Choroid plexus epithelial cell (primary cell): ENCODE measurements around the gene CD8B2.
"Not testable (repeated sequence)": the region's sequence is repeated elsewhere in the genome, so short reads cannot be mapped to it uniquely, and the experiment has no call there.

Source experiments
- DNase-seq: peaks from one replicate; pipeline ENCODE4 v3.0.0-alpha.2; 2010; ENCODE audit warnings: low read depth
- H3K4me3 ChIP-seq: 2 replicates; pipeline ENCODE4 v1.5.1; 2011; ENCODE audit warnings: low read depth, mild to moderate bottlenecking, control low read depth, low read length, moderate library complexity
- TF ChIP-seq, protein P1 (sequence below): conservative IDR thresholded peaks from 2 replicates; pipeline ENCODE4 v1.5.1; 2011; ENCODE audit warnings: low read depth, mild to moderate bottlenecking, control low read depth, inconsistent platforms, low read length, moderate library complexity

CD8B2 gene

GRCh38 chr2:106486551-106487385 lies at the start of gene CD8B2:
CD8B2 (plus strand) TSS chr2:106487364; CDS start chr2:106487427, 63 bp downstream.
- not testable (repeated sequence) for H3K4me3 ChIP-seq, DNase-seq

DNA sequence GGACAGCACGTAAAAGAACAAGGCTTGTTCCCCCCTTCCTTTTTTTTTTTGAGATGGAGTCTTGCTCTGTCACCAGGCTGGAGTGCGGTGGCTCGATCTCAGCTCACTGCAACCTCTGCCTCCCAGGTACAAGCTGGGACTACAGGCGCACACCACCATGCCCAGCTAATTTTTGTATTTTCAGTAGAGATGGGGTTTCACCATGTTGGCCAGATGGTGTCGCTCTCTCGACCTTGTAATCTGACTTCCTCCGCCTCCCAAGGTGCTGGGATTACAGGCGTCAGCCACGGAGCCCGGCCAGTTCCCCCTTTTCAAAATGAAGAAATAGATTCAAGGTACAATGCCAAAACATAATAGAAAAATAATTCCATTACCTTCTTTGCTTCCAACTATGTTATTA lies 25.3 kb upstream of the CD8B2 start:
- TF ChIP-seq, protein P1, sequence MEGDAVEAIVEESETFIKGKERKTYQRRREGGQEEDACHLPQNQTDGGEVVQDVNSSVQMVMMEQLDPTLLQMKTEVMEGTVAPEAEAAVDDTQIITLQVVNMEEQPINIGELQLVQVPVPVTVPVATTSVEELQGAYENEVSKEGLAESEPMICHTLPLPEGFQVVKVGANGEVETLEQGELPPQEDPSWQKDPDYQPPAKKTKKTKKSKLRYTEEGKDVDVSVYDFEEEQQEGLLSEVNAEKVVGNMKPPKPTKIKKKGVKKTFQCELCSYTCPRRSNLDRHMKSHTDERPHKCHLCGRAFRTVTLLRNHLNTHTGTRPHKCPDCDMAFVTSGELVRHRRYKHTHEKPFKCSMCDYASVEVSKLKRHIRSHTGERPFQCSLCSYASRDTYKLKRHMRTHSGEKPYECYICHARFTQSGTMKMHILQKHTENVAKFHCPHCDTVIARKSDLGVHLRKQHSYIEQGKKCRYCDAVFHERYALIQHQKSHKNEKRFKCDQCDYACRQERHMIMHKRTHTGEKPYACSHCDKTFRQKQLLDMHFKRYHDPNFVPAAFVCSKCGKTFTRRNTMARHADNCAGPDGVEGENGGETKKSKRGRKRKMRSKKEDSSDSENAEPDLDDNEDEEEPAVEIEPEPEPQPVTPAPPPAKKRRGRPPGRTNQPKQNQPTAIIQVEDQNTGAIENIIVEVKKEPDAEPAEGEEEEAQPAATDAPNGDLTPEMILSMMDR = peak; percentile 18
- peak; percentile 1 for DNase-seq
- not testable (repeated sequence) for H3K4me3 ChIP-seq

DNA sequence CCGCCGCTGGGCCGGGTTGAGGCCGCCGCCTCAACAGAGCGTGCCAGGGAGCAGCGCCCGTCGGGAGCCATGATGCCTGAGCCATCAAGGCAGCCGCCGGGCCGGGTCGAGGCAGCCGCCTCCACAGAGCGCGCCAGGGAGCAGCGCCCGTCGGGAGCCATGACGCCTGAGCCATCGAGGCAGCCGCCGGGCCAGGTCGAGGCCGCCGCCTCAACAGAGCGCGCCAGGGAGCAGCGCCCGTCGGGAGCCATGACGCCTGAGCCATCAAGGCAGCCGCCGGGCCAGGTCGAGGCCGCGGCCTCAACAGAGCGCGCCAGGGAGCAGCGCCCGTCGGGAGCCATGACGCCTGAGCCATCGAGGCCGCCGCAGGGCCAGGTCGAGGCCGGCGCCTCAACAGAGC lies 19.6 kb upstream of the CD8B2 start:
- H3K4me3 ChIP-seq, DNase-seq: not testable (repeated sequence)

GRCh38 chr2:106468107-106468506 lies 19.1 kb upstream of the CD8B2 start, which contains the start of gene RGPD3:
RGPD3 (minus strand) TSS chr2:106468413; CDS start chr2:106468288, 125 bp downstream.
- not testable (repeated sequence) for H3K4me3 ChIP-seq, DNase-seq

DNA sequence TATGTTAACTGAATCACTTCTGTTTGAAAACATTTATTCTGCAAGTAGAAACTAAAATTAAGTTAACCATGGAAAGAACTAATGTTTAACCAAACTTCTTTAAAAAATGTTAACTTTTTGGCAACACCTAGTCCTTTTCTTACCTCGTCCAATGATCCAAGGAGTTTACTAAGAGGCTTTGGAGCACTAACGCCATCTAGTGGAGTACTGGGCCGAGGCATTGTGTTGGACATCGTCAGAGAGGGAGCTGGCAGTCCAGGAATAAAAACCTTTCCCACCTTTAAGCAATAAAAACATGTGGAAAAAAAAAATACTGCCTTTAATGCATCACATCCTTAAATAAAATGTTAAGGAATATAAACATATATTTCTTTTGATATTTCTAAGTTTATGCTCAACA lies 16.5 kb upstream of the CD8B2 start:
- not testable (repeated sequence) for DNase-seq, H3K4me3 ChIP-seq
- TF ChIP-seq, protein P1 = peak; percentile 27

GRCh38 chr2:106477647-106478046 lies 9.5 kb upstream of the CD8B2 start:
- H3K4me3 ChIP-seq, DNase-seq: not testable (repeated sequence)

DNA sequence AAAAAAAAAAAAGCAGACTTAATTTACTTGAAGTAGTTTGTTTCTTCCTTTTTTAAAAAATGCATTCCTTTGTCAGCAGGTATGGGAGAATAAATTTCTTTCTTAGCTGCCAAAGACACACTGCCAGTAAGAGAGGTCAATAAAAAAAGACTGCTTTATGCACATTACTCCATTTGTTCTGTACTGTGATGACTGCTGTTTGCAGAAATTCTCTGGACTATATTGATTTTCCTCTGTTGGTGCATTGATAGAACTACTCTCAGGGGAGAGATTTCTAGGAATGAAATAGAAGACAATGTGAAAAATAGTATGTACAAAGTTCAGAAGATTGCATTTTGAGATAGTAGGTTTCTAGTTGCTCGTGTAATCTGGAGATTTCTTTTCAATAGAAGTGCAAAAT lies 7.6 kb upstream of the CD8B2 start:
- not testable (repeated sequence) for DNase-seq, H3K4me3 ChIP-seq

GRCh38 chr2:106487386-106488191 lies 425 bp downstream of the CD8B2 start:
- not testable (repeated sequence) for H3K4me3 ChIP-seq, DNase-seq

DNA sequence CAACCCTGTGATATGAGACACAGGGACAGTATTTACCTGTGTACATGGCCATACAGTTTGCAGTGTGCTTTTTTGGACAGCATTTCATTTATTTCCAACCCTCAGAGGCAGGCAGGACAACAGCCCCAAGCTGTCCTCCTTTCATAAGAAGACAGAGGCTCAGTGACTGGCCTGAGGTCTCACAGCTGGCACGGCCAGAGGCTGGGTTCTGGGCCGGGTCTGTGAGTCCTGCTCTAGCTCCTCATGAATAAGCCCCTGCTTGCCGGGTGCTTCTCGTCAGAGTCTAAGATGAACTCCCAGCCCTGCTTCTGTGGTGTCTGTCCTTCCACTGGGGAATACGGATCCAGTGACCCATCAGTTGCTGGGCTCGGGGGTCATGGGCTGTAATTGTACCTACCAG lies 2.5 kb downstream of the CD8B2 start:
- not testable (repeated sequence) for DNase-seq, H3K4me3 ChIP-seq

- DNase-seq = not testable (repeated sequence)
These were observed 5.2 kb downstream of the CD8B2 start for GRCh38 chr2:106492399-106492798.

GRCh38 chr2:106492913-106493312 lies 5.7 kb downstream of the CD8B2 start:
- peak; percentile 4 for DNase-seq

More at GRCh38 chr2:106492399-106492798, 5.2 kb downstream of the CD8B2 start:
- H3K4me3 ChIP-seq = not testable (repeated sequence)

DNA sequence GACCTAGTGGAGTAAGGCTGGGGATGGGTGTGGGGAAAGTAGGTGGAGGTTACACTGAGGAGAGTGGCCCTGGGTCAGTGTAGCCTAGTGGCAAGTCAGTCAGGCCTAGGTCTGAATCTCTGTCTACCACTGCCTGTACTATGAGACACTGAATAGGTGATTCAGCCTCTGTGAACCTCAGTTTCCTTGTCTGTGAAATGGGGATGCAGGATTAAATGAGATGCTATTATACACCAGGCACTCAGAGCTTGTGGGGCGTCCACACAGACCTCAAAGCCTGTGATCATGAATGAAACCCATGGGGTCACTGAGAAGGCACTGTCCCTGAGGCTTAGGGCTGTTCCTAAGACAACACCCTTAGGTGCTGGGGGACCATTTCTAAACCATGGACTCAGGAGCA lies 11.4 kb downstream of the CD8B2 start:
- not testable (repeated sequence) for H3K4me3 ChIP-seq, DNase-seq

More at GRCh38 chr2:106492913-106493312, 5.7 kb downstream of the CD8B2 start:
- not testable (repeated sequence) for H3K4me3 ChIP-seq

GRCh38 chr2:106500350-106500749 lies 13.2 kb downstream of the CD8B2 start:
- DNase-seq, H3K4me3 ChIP-seq: not testable (repeated sequence)

- DNase-seq, H3K4me3 ChIP-seq: not testable (repeated sequence)
These were observed 15.2 kb downstream of the CD8B2 start for GRCh38 chr2:106502351-106502750.

- DNase-seq, H3K4me3 ChIP-seq: not testable (repeated sequence)
These were observed 17.0 kb downstream of the CD8B2 start for GRCh38 chr2:106504192-106504591.

DNA sequence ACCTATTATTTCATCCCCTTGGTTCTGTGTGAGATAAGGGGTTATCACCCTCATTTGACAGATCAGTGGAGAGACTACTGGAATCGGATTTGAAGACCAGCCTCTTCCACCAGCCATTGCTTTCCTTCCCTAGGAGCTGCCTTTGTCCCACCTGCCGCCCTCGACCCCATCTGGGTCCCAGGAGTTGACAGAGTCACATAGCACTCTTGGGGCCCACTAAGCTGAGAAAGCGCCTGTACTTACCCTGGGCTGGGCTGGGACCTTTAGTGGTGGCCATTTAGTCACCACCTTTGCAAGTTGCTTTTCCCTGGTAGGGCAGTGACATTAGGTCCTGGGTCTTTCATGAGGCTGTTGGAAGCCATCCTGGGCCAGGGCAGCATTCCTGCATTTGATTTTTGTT lies 17.6 kb downstream of the CD8B2 start:
- not testable (repeated sequence) for DNase-seq, H3K4me3 ChIP-seq
